ENCODE measurements around the gene WHRN. TPM values are rescaled to one million over a fixed set of nuclear protein-coding genes. Genes with fewer than 3 reads are reported as not detected.

The WHRN gene
- total RNA-seq, 1 donor from 2014 or later, result 3.2 TPM

GRCh38 chr9:114388764-114389375 is 116.4 kb downstream of the WHRN start:
- TF ChIP-seq, protein P1, sequence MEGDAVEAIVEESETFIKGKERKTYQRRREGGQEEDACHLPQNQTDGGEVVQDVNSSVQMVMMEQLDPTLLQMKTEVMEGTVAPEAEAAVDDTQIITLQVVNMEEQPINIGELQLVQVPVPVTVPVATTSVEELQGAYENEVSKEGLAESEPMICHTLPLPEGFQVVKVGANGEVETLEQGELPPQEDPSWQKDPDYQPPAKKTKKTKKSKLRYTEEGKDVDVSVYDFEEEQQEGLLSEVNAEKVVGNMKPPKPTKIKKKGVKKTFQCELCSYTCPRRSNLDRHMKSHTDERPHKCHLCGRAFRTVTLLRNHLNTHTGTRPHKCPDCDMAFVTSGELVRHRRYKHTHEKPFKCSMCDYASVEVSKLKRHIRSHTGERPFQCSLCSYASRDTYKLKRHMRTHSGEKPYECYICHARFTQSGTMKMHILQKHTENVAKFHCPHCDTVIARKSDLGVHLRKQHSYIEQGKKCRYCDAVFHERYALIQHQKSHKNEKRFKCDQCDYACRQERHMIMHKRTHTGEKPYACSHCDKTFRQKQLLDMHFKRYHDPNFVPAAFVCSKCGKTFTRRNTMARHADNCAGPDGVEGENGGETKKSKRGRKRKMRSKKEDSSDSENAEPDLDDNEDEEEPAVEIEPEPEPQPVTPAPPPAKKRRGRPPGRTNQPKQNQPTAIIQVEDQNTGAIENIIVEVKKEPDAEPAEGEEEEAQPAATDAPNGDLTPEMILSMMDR (IDR thresholded peaks at IDR 0.05; ENCODE audit: partially characterized antibody, unreplicated experiment), result no peak
- no peaks in the 10 kb centered on the region for H3K36me3 Mint-ChIP-seq (ENCODE audit: unreplicated experiment)
- H3K27me3 Mint-ChIP-seq (ENCODE audit: unreplicated experiment), result no peaks in the 10 kb centered on the region
- peaks cover 34% of the 10 kb centered on the region for H3K4me1 Mint-ChIP-seq (ENCODE audit: low read depth, unreplicated experiment)
- DNase-seq, result no peak
- H3K27ac Mint-ChIP-seq (ENCODE audit: unreplicated experiment), result peak overlapping the region; percentile 21
- H3K4me3 Mint-ChIP-seq (ENCODE audit: unreplicated experiment), result peak overlapping the region; percentile 36
- peaks cover 3% of the 10 kb centered on the region for H3K9me3 Mint-ChIP-seq (ENCODE audit: unreplicated experiment)

DNA sequence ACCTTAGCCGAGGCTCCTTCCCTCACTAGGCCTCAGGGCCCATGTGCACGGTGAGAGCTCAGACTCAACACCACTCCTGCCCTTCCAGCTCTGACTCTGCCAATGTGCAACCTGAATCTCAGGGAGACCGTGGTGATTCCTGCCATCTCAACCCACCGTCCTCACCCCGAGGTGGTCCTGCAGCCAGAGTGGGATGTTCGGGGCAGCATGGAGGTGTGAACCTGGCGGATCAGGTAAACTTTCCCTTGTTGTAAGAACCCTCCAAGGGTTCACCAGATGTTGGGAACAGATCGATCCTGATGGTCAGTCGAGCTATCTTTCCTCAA is 117.0 kb downstream of the WHRN start:
- no peak for DNase-seq

DNA sequence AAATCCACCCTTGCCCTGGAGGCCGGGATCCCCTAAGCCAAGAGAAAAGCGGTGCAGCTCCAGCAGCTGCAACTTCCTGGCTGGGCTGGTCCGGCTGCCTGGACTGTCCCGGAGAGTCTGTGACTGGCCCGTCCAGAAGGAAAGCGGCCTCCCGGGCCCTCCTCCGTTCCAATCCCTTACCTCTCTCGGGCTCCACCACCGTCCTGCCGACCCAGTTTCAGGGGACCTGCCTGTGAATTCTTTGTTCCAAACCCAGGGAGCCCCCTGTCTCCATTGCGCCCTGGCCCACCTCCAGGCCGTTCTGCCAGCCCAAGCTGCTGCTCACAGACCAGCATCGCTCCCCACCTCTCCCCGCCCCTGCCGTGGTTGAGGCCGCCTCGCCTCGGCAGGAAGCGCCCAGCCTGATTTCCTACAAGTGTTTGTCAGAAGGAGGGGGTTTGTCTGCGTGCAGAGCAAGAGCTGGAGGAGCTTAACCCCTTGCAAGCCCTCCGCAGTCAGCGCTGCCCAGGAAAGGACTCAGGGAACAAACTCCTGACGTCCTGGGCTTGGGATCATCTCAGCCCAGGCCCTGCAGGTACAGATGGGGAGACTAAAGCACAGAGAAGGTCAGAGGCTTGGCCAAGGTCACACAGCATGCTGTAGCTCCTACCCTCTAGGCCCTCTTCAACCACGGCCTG is 117.5 kb downstream of the WHRN start, which contains the start of gene AKNA:
Gene AKNA, minus strand, starts transcription at position 303 of the 677 bp plus-strand sequence. CDS start 6,649 bp downstream, outside the sequence.
- H3K4me3 Mint-ChIP-seq (ENCODE audit: unreplicated experiment), result peak within 1 kb of the TSS; percentile 55
- H3K36me3 Mint-ChIP-seq (ENCODE audit: unreplicated experiment), result no peaks in the 10 kb centered on the region
- TF ChIP-seq, protein P1 (IDR thresholded peaks at IDR 0.05; ENCODE audit: partially characterized antibody, unreplicated experiment), result no peak
- H3K9me3 Mint-ChIP-seq (ENCODE audit: unreplicated experiment), result peaks cover 3% of the 10 kb centered on the region
- peaks cover 43% of the 10 kb centered on the region for H3K4me1 Mint-ChIP-seq (ENCODE audit: low read depth, unreplicated experiment)
- DNase-seq, result peak; percentile 52
- peak within 1 kb of the TSS; percentile 48 for H3K27ac Mint-ChIP-seq (ENCODE audit: unreplicated experiment)
- peaks cover 1% of the 10 kb centered on the region for H3K27me3 Mint-ChIP-seq (ENCODE audit: unreplicated experiment)

More for the DNA sequence above, 117.0 kb downstream of the WHRN start:
- Mint-ChIP-seq H3K27ac (ENCODE audit: unreplicated experiment) (peak overlapping the region; percentile 21), H3K36me3 (ENCODE audit: unreplicated experiment) (no peaks in the 10 kb centered on the region), H3K4me1 (ENCODE audit: low read depth, unreplicated experiment) (peaks cover 39% of the 10 kb centered on the region), H3K27me3 (ENCODE audit: unreplicated experiment) (peaks cover 1% of the 10 kb centered on the region), H3K4me3 (ENCODE audit: unreplicated experiment) (no peak overlapping the region), H3K9me3 (ENCODE audit: unreplicated experiment) (peaks cover 3% of the 10 kb centered on the region)
- TF ChIP-seq, protein P1 (IDR thresholded peaks at IDR 0.05; ENCODE audit: partially characterized antibody, unreplicated experiment), result no peak

GRCh38 chr9:114386886-114387679 is 118.2 kb downstream of the WHRN start:
- Mint-ChIP-seq H3K4me3 (ENCODE audit: unreplicated experiment) (peak overlapping the region; percentile 55), H3K4me1 (ENCODE audit: low read depth, unreplicated experiment) (peaks cover 44% of the 10 kb centered on the region), H3K27me3 (ENCODE audit: unreplicated experiment) (peaks cover 1% of the 10 kb centered on the region), H3K36me3 (ENCODE audit: unreplicated experiment) (no peaks in the 10 kb centered on the region), H3K9me3 (ENCODE audit: unreplicated experiment) (peaks cover 3% of the 10 kb centered on the region), H3K27ac (ENCODE audit: unreplicated experiment) (peak overlapping the region; percentile 48)
- DNase-seq, result peak; percentile 23
- TF ChIP-seq, protein P1 (IDR thresholded peaks at IDR 0.05; ENCODE audit: partially characterized antibody, unreplicated experiment), result no peak
